Cerebellar nuclear complex (tissue), 1 donor: ENCODE data around the gene SMG5.
"Not testable (repeated sequence)": the region's sequence is repeated elsewhere in the genome, so short reads cannot be mapped to it uniquely, and the experiment has no call there.

ENCODE experiments used
- DNase-seq, 2 experiments: peaks; one replicate each; lab custom pipeline; 2025; lab: John Stamatoyannopoulos, UW

The SMG5 gene, protein sequence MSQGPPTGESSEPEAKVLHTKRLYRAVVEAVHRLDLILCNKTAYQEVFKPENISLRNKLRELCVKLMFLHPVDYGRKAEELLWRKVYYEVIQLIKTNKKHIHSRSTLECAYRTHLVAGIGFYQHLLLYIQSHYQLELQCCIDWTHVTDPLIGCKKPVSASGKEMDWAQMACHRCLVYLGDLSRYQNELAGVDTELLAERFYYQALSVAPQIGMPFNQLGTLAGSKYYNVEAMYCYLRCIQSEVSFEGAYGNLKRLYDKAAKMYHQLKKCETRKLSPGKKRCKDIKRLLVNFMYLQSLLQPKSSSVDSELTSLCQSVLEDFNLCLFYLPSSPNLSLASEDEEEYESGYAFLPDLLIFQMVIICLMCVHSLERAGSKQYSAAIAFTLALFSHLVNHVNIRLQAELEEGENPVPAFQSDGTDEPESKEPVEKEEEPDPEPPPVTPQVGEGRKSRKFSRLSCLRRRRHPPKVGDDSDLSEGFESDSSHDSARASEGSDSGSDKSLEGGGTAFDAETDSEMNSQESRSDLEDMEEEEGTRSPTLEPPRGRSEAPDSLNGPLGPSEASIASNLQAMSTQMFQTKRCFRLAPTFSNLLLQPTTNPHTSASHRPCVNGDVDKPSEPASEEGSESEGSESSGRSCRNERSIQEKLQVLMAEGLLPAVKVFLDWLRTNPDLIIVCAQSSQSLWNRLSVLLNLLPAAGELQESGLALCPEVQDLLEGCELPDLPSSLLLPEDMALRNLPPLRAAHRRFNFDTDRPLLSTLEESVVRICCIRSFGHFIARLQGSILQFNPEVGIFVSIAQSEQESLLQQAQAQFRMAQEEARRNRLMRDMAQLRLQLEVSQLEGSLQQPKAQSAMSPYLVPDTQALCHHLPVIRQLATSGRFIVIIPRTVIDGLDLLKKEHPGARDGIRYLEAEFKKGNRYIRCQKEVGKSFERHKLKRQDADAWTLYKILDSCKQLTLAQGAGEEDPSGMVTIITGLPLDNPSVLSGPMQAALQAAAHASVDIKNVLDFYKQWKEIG

GRCh38 chr1:156282479-156283222, at the start of gene SMG5:
TSS of gene SMG5 (minus strand) at chr1:156282825. CDS start at chr1:156282680, 145 bp downstream.
- peak; percentile 67 to 86 for DNase-seq

GRCh38 chr1:156323179-156323578, 40.6 kb upstream of the SMG5 start:
- not testable (repeated sequence) for DNase-seq

GRCh38 chr1:156320560-156320959, 37.9 kb upstream of the SMG5 start:
- no peak for DNase-seq

- no peak for DNase-seq
Measured at GRCh38 chr1:156319664-156320063, 37.0 kb upstream of the SMG5 start.

DNA sequence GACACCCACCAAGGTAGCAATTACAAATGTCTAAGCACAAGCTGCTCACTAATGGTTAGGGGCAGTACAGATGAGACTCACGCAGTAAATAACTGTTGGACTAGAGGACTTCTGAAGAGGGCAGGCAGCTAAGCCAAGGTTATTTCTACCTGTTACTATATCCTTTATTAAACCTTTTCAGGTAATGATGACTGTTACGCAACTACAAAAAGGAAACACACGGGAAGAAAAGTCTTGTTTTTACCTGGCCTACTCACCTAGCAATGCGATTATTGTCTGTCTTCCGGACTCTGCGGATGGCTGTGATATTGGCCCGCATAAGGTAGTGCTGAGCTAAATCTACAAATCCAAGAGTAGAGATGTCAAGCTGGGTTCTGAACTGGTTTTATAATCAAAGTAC, 34.3 kb upstream of the SMG5 start:
- DNase-seq = no peak

GRCh38 chr1:156310962-156311361, 28.3 kb upstream of the SMG5 start:
- DNase-seq = no peak

GRCh38 chr1:156308078-156308477, 25.5 kb upstream of the SMG5 start:
- DNase-seq = no peak

DNA sequence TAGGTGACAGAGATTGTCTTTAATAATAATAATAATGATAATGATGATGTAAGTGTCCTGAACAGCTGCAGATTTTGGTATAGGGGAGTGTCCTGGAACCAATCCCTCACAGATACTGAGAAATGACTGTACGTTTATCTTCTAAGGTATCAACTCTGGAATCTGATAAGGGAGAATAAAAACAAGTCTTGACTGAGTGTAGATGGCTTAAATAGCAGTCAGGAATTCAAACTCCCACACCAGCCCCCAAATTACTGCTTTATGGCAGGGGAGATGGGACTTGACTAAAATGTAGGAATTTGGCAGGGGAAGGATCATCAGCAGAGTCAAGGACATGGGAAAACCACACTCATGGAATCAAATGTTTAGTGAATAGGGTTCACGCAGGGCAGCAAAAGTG, 22.6 kb upstream of the SMG5 start:
- no peak for DNase-seq

DNA sequence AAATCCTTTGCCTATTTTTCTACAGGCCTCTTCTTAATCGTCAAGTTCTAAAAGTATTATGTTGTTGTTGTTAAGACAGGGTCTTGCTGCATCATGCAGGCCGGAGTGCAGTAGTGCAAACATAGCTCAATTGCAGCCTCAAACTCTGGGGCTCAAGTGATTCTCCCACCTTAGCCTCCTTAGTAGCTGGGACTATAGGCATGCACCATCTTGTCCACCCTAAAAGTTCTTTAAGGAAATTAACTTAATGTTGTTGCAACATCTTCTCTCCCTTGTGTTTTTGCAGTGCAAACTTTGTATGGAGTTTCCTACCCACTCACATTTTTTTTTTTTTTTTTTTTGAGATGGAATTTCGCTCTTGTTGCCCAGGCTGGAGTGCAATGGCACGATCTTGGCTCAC, 20.6 kb upstream of the SMG5 start:
- DNase-seq = no peak

DNA sequence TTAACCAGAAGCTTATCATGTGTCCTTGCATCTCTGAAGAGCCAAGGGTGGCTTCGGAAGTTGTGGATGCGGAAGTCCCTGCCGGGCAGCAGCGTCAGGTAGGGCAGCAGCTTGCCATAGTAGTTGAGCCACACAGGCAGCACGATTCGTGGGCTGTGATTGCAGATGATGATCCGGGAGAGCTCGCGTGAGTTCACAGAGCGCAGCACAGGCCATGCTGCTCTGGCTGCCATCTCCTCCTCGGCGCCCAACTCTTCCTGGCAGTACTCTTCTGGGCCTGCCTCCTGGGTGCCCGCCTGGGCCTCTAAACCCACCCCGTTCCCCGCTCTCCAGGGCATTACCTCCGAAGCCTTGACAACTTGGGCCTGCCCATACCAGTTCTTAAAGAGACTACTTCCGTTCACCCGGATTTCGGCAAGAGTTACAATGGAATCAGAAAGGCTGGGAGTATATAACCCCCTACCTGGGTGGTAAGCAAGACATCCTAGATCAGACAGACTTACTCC, 16.3 kb upstream of the SMG5 start, which contains the start of gene VHLL:
Gene VHLL (minus strand): TSS at position 456 of the 506 bp plus-strand sequence. CDS start 118 bp downstream, at position 338.
- DNase-seq = no peak

- DNase-seq = peak in 1 of 2 experiments; percentile 1
Measured at GRCh38 chr1:156295391-156295947, 12.8 kb upstream of the SMG5 start, which contains the start of gene GLMP. TSS of gene GLMP (minus strand) at chr1:156295679. CDS start at chr1:156295645, 34 bp downstream.

GRCh38 chr1:156293895-156294294, 11.3 kb upstream of the SMG5 start:
- DNase-seq = no peak

- DNase-seq = no peak
Measured at GRCh38 chr1:156293098-156293434, 10.4 kb upstream of the SMG5 start.

GRCh38 chr1:156291226-156292061, 8.8 kb upstream of the SMG5 start:
- peak in 1 of 2 experiments; percentile 52 for DNase-seq

GRCh38 chr1:156289857-156290256, 7.2 kb upstream of the SMG5 start:
- DNase-seq = no peak

GRCh38 chr1:156286061-156286460, 3.4 kb upstream of the SMG5 start:
- DNase-seq = no peak

- no peak for DNase-seq
Measured at GRCh38 chr1:156285437-156285836, 2.8 kb upstream of the SMG5 start.

DNA sequence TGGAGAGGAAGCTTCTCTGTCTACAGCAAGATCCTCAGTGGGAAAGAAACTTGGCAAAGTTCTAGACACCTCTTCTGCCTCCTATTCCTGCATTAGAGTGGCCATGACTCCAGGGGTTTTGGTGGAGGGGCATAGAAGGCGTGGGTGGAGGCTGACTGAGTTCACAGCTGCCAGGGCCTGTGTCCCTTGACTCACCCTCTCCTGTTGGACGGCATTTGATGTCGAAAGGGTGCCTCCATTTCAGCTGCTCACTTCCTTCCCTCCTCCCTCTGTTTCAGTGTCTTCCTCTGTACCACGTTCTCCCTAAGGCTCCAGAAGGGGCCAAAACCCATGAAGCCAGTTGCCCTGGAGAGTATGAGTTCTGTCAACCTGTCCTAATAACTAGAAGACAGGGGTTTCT, 2.1 kb upstream of the SMG5 start:
- no peak for DNase-seq

DNA sequence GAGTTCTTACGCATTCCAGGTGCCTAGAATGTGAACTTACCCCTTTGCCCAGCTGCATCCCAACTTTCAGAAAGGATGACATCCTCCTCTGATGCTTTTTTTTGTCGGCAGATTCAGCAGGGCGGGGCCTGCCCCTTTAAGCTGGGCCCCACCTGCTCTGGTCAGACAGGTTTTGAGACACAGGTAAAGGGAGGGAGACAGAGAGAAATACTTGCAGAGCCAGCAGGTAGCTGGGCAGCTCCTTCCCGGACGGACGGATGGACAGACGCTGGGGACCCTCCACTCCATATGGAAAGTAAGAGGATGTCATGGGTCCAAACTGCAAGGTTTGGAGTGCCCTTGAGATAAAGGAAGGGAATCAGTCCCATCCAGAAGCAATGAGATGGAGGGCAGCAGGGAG, 1.5 kb upstream of the SMG5 start, which contains the start of gene TMEM79:
Gene TMEM79 (plus strand): TSS at position 214 of the 400 bp plus-strand sequence. CDS start 902 bp downstream, outside the sequence.
- DNase-seq = no peak

DNA sequence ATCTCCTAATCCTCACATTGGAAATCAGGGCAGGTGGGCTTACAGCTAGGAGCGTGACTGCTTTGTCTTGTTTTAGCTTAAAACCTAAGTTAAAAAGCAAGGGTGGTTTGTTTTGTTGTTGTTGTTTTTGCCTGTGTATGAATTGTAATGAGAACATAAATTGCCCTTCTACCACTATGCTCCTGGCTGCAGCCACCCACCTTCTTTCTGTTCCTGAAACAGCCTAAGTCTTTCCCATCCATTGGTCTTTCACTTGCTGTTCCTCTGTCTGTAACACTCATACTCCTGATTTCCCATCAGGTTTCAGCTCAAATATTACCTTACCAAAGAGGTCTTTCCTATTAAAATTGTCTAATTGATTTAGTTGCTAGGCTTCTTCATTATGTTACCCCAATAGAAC, 896 bp upstream of the SMG5 start:
- no peak for DNase-seq
